HG03196 (cell line): ENCODE measurements around the gene NAA40.

Experiments
- ATAC-seq: cut with Tn5 transposase; IDR thresholded peaks from one replicate; pipeline ENCODE4 v1.9.1; 2021; ENCODE audit not compliant: unreplicated experiment

NAA40 gene

DNA sequence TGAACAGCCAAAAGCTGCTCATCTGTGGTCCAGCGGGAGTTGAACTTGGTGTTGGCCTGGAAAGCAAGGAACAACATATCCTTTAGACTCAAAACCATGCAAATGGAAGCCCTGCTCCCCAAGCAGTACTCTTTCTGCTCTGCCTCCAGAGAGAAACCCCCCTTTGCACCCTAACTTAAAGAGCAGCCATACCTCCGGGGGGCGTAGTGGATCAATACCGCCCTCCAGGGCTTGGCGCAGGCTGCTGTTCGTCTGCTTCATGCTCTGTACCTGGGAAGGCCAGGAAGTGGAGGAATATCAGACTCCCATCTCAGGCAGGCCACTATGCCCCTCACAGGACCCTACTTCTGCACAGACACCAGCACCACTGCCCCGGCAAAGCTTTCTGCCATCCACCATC lies 26.1 kb upstream of the NAA40 start:
- ATAC-seq, result no peak

- no peak for ATAC-seq
Measured at GRCh38 chr11:63913866-63914830, 24.7 kb upstream of the NAA40 start.

GRCh38 chr11:63914896-63915691 lies 23.7 kb upstream of the NAA40 start:
- no peak for ATAC-seq

- no peak for ATAC-seq
Measured at GRCh38 chr11:63915961-63916836, 22.6 kb upstream of the NAA40 start.

DNA sequence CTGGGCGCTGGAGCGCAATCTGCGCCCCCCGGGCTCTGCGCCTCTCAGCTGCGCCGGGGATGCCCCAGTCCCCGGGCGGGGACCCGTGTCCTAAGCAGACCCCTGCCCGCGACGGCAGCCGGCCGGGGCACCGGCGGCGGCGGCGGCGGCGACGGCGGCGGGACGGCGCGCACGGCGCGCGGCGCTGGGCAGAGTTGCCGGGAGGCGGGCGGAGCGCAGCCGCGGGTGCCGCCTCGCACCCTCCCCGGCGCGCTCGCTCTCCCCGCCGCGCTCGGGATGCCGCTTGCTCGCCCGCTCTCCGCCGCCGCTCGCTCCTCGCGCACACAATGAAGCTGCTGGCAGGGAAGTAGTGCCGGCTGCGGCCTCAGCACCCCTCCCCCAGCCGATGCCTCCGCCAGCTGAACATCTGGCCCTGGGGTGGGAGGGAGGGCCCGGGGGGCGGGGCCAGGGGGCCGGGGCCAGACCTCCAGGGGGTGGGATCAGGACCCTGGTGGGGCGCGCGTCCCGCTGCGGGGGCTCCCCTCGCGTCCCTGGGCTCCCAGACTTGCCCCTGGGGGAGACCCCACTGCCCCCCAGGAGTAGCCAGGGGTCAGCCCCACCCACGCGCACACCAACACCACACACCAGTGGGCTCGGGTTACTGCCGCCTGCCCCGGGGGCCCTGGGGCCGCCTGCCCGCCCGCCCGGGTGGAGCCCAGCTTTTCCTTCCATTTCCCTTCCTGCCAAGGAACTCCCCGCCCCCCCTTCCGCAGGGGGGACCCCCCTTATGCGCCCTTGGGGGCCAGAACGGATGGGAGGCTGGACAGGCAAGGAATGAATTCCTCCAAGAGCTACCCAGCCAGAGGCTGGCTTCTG lies 21.7 kb upstream of the NAA40 start, which contains the start of gene RCOR2:
Gene RCOR2 (minus strand): TSS at position 328 of the 855 bp plus-strand sequence. CDS start 708 bp downstream, outside the sequence.
- no peak for ATAC-seq

GRCh38 chr11:63917692-63918506 lies 20.9 kb upstream of the NAA40 start:
- no peak for ATAC-seq

DNA sequence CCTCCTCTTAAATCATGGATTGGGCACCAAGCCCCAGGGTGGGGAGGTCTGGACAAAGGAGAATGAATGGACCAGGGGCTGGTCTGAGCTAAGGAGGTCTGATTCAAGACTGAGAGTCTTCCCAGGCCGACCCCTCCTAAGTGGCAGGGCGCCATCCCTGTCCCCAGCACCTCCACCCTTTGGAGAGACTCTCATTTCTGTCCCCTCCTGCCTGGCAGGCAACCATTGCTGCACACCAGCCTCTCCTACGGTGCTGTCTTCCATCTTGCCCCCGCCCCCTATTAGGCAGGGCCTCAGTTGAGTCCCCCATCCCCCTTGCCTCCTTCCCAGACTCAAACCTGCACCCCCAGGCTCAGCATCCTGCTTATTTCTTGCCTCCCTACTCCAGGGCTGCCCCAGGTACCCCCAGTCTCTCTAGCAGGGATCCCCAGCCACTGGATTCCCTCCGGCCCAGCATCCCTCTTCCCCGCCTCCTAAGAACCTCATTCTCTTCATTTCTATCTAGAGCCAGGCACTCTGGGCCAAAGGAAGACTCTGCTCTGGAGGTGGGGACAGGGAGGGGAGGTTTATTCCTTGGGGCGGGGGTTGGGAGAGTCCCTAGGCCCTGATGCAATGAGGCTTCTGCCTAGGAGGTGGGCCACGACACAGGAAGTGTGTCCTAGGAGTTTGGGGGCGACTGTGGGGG lies 20.2 kb upstream of the NAA40 start:
- no peak for ATAC-seq

DNA sequence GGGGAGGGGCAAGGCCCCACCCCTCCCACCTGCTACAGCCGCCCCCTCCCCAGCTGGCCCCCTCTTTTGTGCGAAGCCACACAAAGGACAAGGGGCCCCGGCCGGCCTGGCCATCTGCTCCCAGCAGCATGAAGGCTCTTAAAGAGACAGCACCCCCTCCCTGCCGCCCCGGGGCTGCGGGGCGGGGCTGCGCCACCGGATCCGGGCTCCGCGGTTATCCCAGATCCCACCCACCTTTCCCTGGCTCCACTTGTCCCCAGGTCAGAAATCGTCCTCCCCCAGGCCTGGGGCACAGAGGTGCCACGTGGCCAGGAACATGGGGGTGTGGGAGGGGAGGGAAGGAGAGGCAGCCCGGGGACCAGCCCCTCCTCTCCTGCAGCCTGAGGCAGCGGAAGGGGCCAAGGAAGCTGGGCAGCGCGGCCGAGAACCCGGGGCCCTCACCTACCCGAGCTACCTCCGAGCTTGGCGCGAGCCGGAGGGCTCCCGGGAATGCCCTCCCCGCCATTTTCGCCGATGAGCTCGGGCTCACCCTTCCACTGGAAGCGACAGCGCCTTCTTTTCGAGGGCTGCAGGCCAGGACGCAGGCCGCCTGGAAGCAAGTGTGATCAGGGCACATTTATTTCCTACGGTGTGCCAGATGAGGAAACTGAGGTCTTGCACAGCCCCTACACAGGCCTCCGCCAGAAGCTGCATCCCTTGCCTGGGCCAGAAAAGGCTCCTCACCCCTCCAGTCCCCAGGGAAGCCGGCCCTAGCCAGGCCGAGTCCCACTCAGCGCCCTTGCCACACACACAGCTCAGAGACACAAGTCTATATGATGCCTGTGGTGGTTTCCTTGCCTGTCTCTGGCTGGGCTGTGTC lies 19.3 kb upstream of the NAA40 start:
- no peak for ATAC-seq

DNA sequence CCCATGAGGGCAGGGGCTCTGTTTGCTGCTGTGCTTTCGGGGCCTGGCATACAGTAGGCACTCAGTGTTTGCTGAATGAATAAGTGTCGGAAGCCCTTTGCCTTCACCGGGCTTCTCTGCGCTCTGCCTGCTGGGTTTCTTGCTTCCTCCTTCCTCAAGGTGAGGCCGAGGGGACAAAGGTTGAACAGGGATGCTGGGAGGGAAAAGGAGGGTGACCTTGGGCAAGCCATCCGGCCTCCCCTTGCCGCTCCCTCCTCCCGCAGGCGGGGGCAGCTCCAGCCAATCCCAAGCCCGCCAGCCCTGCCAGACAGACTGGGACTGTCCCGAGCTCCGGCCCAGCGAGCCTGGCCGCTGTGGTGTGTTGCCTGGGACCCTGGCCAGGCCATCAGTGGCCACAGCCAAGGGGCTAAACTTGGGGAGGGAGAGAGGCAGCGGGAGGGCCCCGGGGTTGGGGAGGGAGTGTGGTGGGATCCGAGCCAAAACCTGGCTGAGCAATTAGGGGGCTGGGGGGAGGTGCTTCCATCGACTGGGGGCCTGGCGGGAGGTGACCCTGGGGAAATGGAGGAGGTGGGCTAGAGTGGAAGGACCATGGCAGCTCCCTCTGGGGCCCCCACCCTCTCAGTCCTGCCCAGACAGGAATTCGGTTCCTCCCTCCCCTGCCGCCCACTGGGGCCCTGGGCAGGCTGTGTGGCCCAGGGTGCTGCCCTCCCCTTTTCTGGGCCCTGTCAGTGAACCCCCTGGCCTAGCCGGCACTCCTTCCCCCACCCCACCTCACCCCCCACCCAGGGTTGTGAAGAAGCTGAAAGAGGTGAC lies 18.5 kb upstream of the NAA40 start:
- no peak for ATAC-seq

DNA sequence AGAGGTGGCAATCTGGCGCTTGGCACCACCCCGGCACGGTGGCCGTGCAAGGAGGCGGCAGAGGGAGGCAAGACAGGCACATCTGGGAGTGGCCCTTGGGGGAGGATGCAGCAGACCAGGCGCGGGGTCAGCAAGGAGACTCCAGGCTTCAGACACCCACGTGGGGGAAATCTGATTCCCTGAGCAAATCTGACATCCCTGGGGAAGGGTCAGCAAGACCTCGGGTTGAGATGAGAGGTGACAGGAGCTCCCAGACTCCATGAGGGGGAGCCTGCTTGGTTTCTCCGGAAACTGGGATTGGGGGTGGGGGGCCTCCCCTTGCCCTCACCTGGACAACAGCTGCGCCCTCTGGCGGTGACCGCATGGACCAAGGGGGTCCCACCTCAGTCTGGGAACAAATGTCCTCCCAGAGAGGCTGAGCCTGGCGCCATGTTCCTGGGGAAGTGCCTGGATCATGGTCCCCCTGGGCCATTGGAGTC lies 17.8 kb upstream of the NAA40 start:
- no peak for ATAC-seq

DNA sequence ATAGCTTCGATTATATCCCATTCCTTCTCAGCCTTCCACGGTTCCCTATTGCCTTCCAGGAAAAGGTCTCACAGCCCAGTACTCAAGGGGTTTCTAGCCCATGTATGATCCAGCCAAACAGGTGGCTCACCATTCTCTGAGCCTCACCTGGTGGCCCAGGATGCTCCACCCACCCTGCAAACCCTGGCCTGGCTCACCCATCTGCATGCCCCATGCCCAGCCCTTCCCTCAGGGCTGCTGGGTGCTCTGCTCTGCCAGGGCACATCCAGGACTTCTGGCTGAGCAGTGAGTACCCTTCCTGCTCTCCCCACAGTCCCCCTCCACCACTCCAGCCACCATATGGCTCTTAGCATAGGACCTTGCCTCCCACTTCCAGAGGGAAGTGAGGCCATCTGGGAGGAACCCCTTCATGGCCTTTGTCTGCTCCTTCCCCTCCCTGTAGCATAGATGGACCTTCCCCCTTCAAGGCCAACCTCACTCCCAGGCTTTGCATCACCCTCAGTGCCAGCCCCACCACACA lies 16.1 kb upstream of the NAA40 start:
- no peak for ATAC-seq

- no peak for ATAC-seq
Measured at GRCh38 chr11:63923319-63923718, 15.5 kb upstream of the NAA40 start.

- ATAC-seq, result no peak
Measured at GRCh38 chr11:63929616-63930015, 9.2 kb upstream of the NAA40 start.

DNA sequence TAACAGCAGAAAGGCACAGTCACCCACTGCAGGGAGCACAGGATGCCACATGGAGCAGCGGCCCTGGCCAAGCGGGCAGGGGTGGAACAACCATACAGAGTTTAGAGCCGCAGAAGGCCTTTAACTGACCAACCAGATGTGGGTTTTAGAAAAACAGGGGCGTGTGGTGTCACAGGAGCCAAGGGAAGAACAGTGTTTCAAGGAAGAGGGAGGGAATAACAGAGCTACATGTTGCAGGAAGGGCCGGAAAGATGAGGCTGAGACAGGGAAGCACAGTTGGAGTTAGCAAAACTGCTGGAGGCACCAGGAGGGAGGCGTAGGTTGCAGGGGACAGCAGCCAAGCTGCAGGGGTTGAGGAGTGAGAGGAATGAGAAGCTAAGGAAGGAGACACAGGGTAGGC lies 7.8 kb upstream of the NAA40 start:
- no peak for ATAC-seq

DNA sequence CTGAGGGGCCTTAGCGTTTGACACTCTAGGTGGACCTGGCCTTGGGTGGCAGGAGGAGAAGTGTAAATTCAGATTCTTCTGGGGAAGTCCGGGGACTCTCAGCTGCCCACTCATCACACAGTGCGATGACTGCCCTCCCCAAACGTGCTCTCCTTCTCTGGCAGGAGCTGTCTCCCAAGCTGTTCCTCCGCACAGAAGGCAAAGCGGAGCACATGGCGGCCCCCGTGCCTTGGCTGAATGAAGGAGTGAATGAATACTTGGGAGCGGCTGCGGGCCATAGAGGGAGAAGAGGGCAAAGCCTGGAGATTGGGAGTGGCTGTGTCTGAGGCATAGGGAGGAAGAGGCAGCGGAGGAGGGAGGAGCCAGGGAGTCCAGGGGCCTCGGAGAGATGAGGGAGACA lies 6.9 kb upstream of the NAA40 start:
- ATAC-seq, result no peak

GRCh38 chr11:63933459-63933858 lies 5.3 kb upstream of the NAA40 start:
- no peak for ATAC-seq
